Common myeloid progenitor, CD34-positive (primary cell): ENCODE measurements around the gene CRYGD.
A peak's percentile ranks its signal among the peaks of the same experiment; 100 is the strongest.

Source experiments
- CTCF ChIA-PET: fragments of 350-600 bp; sonication (Branson Sonifier 250); formaldehyde crosslinking; loops from one replicate; lab custom pipeline; 2021; ENCODE audit warnings: antibody characterized with exemption; lab: Charles Lee
- POLR2A ChIA-PET: fragments of 350-600 bp; sonication (Branson Sonifier 250); formaldehyde crosslinking; loops from one replicate; lab custom pipeline; 2021; ENCODE audit warnings: antibody characterized with exemption; lab: Charles Lee
- DNase-seq, 3 donors: peaks; one replicate each; pipeline versions ENCODE4 v3.0.0 to v3.0.0-alpha.2; 2013
- H3K27ac ChIP-seq, 2 experiments: 1 replicate in 1 of 2; 2 replicates in 1 of 2; pipeline ENCODE4 v1.7.0; 2013; ENCODE audit warnings: inconsistent platforms in 2 of 2, low read length in 2 of 2, mild to moderate bottlenecking in 2 of 2, low read depth in 1 of 2, moderate library complexity in 1 of 2; ENCODE audit not compliant: severe bottlenecking in 2 of 2, insufficient read depth in 1 of 2, poor library complexity in 1 of 2
- H3K27me3 ChIP-seq, 5 experiments: replicated peaks in 2 of 5; 1 replicate in 3 of 5; 2 replicates in 2 of 5; pipeline versions ENCODE4 v1.6.1 to v1.7.0; 2013; ENCODE audit warnings: low read length in 4 of 5, mild to moderate bottlenecking in 2 of 5, moderate library complexity in 2 of 5, inconsistent platforms in 1 of 5; ENCODE audit not compliant: insufficient read depth in 5 of 5, control insufficient read depth in 4 of 5
- H3K36me3 ChIP-seq, 4 experiments: 1 replicate in 2 of 4; 2 replicates in 2 of 4; pipeline versions ENCODE4 v1.6.1 to v1.7.0; 2013; ENCODE audit warnings: low read length in 3 of 4, control low read depth in 1 of 4, mild to moderate bottlenecking in 1 of 4; ENCODE audit not compliant: control insufficient read depth in 4 of 4, insufficient read depth in 4 of 4
- H3K4me1 ChIP-seq, 4 experiments: 1 replicate in 3 of 4; 2 replicates in 1 of 4; pipeline versions ENCODE4 v1.6.1 to v1.7.1; 2013; ENCODE audit warnings: low read length in 3 of 4, mild to moderate bottlenecking in 3 of 4, control low read depth in 1 of 4, inconsistent platforms in 1 of 4, moderate library complexity in 1 of 4; ENCODE audit not compliant: control insufficient read depth in 4 of 4, insufficient read depth in 4 of 4; ENCODE audit errors: control extremely low read depth in 1 of 4
- H3K4me3 ChIP-seq, 7 experiments: 1 replicate in 4 of 7; 2 replicates in 3 of 7; pipeline versions ENCODE4 v1.5.1 to v1.7.0; 2013; ENCODE audit warnings: mild to moderate bottlenecking in 7 of 7, low read length in 6 of 7, moderate library complexity in 6 of 7, inconsistent platforms in 2 of 7, low read depth in 2 of 7, control low read depth in 1 of 7; ENCODE audit not compliant: insufficient read depth in 4 of 7, control insufficient read depth in 1 of 7; ENCODE audit errors: extremely low read depth in 1 of 7
- H3K9me3 ChIP-seq, 5 experiments: 1 replicate in 4 of 5; 2 replicates in 1 of 5; pipeline versions ENCODE4 v1.6.1 to v1.7.1; 2013; ENCODE audit warnings: low read length in 4 of 5, mild to moderate bottlenecking in 2 of 5, inconsistent platforms in 1 of 5, low read depth in 1 of 5, moderate library complexity in 1 of 5; ENCODE audit not compliant: control insufficient read depth in 4 of 5, insufficient read depth in 2 of 5; ENCODE audit errors: control extremely low read depth in 1 of 5
- WGBS: methylation state at CpG from one replicate; pipeline ENCODE4 v1.1.5; 2013; ENCODE audit not compliant: insufficient coverage; 5-methylcytosine and 5-hydroxymethylcytosine counted together

The CRYGD gene

GRCh38 chr2:208130712-208131110 is 6.4 kb upstream of the CRYGD start:
- WGBS, result 98% methylated on average over 4 of the region's 6 CpGs
- CTCF ChIA-PET, result interaction anchor here (0.5 to 1.5 kb wide), 2 partner anchors 45 to 104 kb away, joined by 3 to 5 read pairs; no protein-coding TSS in a partner anchor
- H3K9me3 ChIP-seq, result no peaks in the 10 kb centered on the region

GRCh38 chr2:208129744-208130711 is 5.7 kb upstream of the CRYGD start, which contains the start of gene CRYGC:
CRYGC (minus strand) TSS chr2:208129828; CDS start chr2:208129792, 36 bp downstream.
- Histone ChIP-seq H3K27me3 (no peaks in the 10 kb centered on the region), H3K4me1 (peaks cover under 1 to 13% (median 9%) of the 10 kb centered on the region in 4 experiments), H3K4me3 (no peak within 1 kb of the TSS), H3K36me3 (no peaks in the 10 kb centered on the region), H3K27ac (no peak within 1 kb of the TSS), H3K9me3 (no peaks in the 10 kb centered on the region)
- DNase-seq, result no peak
- POLR2A ChIA-PET, result no interaction called here
- 93% methylated on average over 16 of the region's 19 CpGs for WGBS
- CTCF ChIA-PET, result interaction anchor here (0.5 to 1.5 kb wide), 2 partner anchors 46 to 104 kb away, joined by 3 to 5 read pairs; no protein-coding TSS in a partner anchor

More at GRCh38 chr2:208130712-208131110, 6.4 kb upstream of the CRYGD start:
- no peak overlapping the region for H3K4me3 ChIP-seq
- H3K27ac ChIP-seq, result no peak overlapping the region
- no peak for DNase-seq
- H3K27me3 ChIP-seq, result no peaks in the 10 kb centered on the region
- peaks cover 6 to 17% (median 13%) of the 10 kb centered on the region in 4 experiments for H3K4me1 ChIP-seq
- no peaks in the 10 kb centered on the region for H3K36me3 ChIP-seq
- POLR2A ChIA-PET, result no interaction called here

DNA sequence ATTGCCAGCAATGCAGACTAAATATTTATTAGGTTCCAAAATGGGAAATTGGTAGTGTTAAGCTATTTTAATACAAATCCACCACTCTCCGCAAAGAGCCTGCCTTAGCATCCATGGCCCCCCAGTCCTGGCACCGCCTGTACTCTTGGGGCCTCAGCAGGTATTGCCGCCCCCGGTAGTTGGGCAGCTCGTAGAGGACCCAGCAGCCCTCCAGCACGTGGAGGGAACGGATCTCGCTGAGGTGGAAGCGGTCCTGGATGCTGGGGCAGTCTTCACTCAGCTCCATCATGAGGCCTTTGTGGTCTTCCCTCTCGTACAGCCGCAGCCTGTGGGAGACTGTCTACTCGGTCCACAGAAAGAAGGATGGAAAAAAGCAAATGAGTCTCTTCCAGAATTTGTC is 3.8 kb upstream of the CRYGD start:
- ChIA-PET CTCF (interaction anchor here (0.8 to 1.2 kb wide), 2 partner anchors 26 to 153 kb away, joined by 3 read pairs; no protein-coding TSS in a partner anchor), POLR2A (interaction anchor here (0.5 kb wide), 1 partner anchor 55 kb away, joined by 3 read pairs; no protein-coding TSS in a partner anchor)
- H3K4me3 ChIP-seq, result no peak overlapping the region
- no peaks in the 10 kb centered on the region for H3K9me3 ChIP-seq
- H3K27me3 ChIP-seq, result no peaks in the 10 kb centered on the region
- H3K4me1 ChIP-seq, result peaks cover 0 to 16% (median 9%) of the 10 kb centered on the region in 4 experiments
- DNase-seq, result no peak
- no peaks in the 10 kb centered on the region for H3K36me3 ChIP-seq
- no peak overlapping the region for H3K27ac ChIP-seq
- 93% methylated on average over 10 of the region's 12 CpGs for whole genome bisulfite sequencing

DNA sequence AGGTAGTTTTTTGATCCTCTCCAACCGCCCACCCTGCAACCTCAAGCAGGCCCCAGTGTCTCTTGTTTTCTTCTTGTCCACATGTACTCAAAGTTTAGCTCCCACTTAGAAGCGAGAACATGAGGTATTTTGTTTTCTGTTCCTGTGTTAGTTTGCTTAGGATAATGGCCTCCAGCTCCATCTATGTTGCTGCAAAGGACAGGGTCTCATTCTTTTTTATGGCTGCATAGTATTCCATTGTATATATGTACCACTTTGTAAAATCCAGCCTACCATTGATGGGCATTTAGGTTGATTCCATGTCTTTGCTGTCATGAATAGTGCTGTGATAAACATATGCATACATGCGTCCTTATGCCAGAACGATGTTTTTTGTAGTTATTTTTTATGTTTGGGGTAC is 2.8 kb upstream of the CRYGD start:
- H3K27me3 ChIP-seq, result no peaks in the 10 kb centered on the region
- no peaks in the 10 kb centered on the region for H3K9me3 ChIP-seq
- 100% methylated on average over 1 of the region's 4 CpGs for WGBS
- no peak overlapping the region for H3K27ac ChIP-seq
- H3K4me3 ChIP-seq, result no peak overlapping the region
- H3K36me3 ChIP-seq, result no peaks in the 10 kb centered on the region
- peaks cover 0 to 16% (median 9%) of the 10 kb centered on the region in 4 experiments for H3K4me1 ChIP-seq
- ChIA-PET CTCF (interaction anchor here (1.2 to 1.5 kb wide), 2 partner anchors 25 to 381 kb away, joined by 3 read pairs; no protein-coding TSS in a partner anchor), POLR2A (no interaction called here)
- no peak for DNase-seq

- WGBS, result 86% methylated on average over 4 of the region's 4 CpGs
- Histone ChIP-seq H3K27me3 (no peaks in the 10 kb centered on the region), H3K9me3 (no peaks in the 10 kb centered on the region), H3K36me3 (peaks cover 0 to 2% (median 0%) of the 10 kb centered on the region in 4 experiments), H3K4me3 (peak overlapping the region in 1 of 7 experiments; percentile 89), H3K27ac (no peak overlapping the region), H3K4me1 (peaks cover 0 to 16% (median 9%) of the 10 kb centered on the region in 4 experiments)
- CTCF ChIA-PET, result interaction anchor here (0.7 to 1.4 kb wide), 3 partner anchors 14 to 23 kb away, joined by 3 to 4 read pairs (median 4); no protein-coding TSS in a partner anchor
- POLR2A ChIA-PET, result no interaction called here
- no peak for DNase-seq
These were observed 927 bp upstream of the CRYGD start for GRCh38 chr2:208125251-208125650.

DNA sequence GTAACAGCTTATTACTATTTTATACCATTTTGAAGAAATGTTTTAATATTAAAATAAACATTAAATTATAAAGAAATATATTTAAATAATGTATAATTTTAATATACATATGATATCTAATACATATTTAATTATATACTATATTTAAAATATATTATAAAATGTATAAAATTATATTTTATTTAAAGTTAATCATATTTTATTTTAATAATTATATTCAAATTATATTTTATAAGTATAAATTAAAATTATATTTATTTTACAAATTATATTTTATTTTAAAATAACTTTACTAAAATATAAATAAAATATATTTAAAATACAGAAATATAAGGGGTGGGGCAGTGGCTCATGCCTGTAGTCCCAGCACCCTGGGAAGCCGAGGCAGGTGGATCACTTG is 2.1 kb downstream of the CRYGD start:
- H3K27ac ChIP-seq, result no peak overlapping the region
- DNase-seq, result no peak
- H3K4me3 ChIP-seq, result no peak overlapping the region
- ChIA-PET POLR2A (no interaction called here), CTCF (interaction anchor here (1.1 kb wide), 1 partner anchor 20 kb away, joined by 4 read pairs; no protein-coding TSS in a partner anchor)
- no peaks in the 10 kb centered on the region for H3K9me3 ChIP-seq
- peaks cover 0 to 2% (median 0%) of the 10 kb centered on the region in 4 experiments for H3K36me3 ChIP-seq
- H3K4me1 ChIP-seq, result peaks cover 0 to 16% (median 9%) of the 10 kb centered on the region in 4 experiments
- H3K27me3 ChIP-seq, result no peaks in the 10 kb centered on the region
- no CpG with 5 or more reads among the region's 1 CpG for WGBS
